Transverse colon (tissue), 3 donors: ENCODE results near the gene RYR3.

Source experiments
- EP300 ChIP-seq: sonication (generic); formaldehyde crosslinking; IDR thresholded peaks from one replicate; pipeline ENCODE4 v1.6.1; 2017; ENCODE audit warnings: antibody characterized with exemption, low read depth
- POLR2A ChIP-seq: fragments of 450-650 bp; IDR thresholded peaks from one replicate; pipeline ENCODE4 v1.6.1; 2016; ENCODE audit warnings: antibody characterized with exemption, mild to moderate bottlenecking, moderate library complexity
- POLR2AphosphoS5 ChIP-seq, 3 donors: sonication (generic); formaldehyde crosslinking; IDR thresholded peaks; one replicate each; pipeline ENCODE4 v1.6.1; 2016; ENCODE audit warnings: antibody characterized with exemption in 3 of 3

DNA sequence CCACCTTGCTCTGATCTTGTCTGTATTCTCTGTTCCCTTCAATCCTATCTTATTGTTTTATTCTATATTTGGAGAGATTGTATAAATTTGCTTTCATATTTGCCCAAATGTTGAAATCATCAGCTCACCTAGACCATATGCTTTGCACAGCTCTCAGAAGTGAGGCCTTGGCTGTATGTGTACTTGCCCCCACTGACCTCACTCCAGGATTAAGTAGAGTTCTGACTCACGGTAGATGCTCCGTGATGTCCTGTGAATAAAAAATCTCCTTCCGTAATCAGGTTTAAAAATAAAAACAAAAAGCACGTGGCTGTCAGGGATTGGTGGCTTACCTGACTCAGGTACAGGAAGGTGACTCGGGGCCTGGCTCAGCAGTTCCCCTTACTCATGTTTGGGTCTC lies 162.2 kb downstream of the RYR3 start:
- TF ChIP-seq POLR2AphosphoS5 (IDR thresholded peaks at IDR 0.05) = no peak
- no peak for TF ChIP-seq POLR2A
- TF ChIP-seq EP300 = no peak
